SIG-M5 treated with dmso at 0.1 percent for 504 hours (cell line): ENCODE results near the gene QSOX2.

Experiments
- DNase-seq: peaks from one replicate; lab custom pipeline; 2025; ENCODE audit not compliant: unreplicated experiment; lab: John Stamatoyannopoulos, UW

The QSOX2 gene

GRCh38 chr9:136192289-136193126, 53.1 kb downstream of the QSOX2 start:
- no peak for DNase-seq

- no peak for DNase-seq
Observed at GRCh38 chr9:136191960-136192286, 53.7 kb downstream of the QSOX2 start.

- no peak for DNase-seq
Observed at GRCh38 chr9:136191099-136191959, 54.3 kb downstream of the QSOX2 start.

GRCh38 chr9:136190656-136191055, 55.0 kb downstream of the QSOX2 start:
- no peak for DNase-seq

GRCh38 chr9:136190237-136190601, 55.4 kb downstream of the QSOX2 start:
- DNase-seq: no peak

GRCh38 chr9:136189394-136190236, 56.0 kb downstream of the QSOX2 start:
- DNase-seq: no peak

GRCh38 chr9:136187683-136188586, 57.7 kb downstream of the QSOX2 start:
- no peak for DNase-seq

GRCh38 chr9:136187197-136187596, 58.4 kb downstream of the QSOX2 start:
- no peak for DNase-seq

GRCh38 chr9:136186386-136186785, 59.2 kb downstream of the QSOX2 start:
- no peak for DNase-seq

- no peak for DNase-seq
Observed at GRCh38 chr9:136185596-136186366, 59.8 kb downstream of the QSOX2 start.

GRCh38 chr9:136185066-136185465, 60.5 kb downstream of the QSOX2 start:
- DNase-seq: no peak

- no peak for DNase-seq
Observed at GRCh38 chr9:136182850-136183422, 62.7 kb downstream of the QSOX2 start.

GRCh38 chr9:136182420-136182787, 63.2 kb downstream of the QSOX2 start:
- DNase-seq: no peak

GRCh38 chr9:136181784-136182419, 63.7 kb downstream of the QSOX2 start:
- no peak for DNase-seq

GRCh38 chr9:136180586-136180985, 65.0 kb downstream of the QSOX2 start:
- no peak for DNase-seq

- no peak for DNase-seq
Observed at GRCh38 chr9:136179761-136180160, 65.9 kb downstream of the QSOX2 start.

GRCh38 chr9:136179101-136179616, 66.5 kb downstream of the QSOX2 start:
- no peak for DNase-seq

- DNase-seq: no peak
Observed at GRCh38 chr9:136178773-136179075, 66.9 kb downstream of the QSOX2 start.
